ENCODE measurements around the gene FGA. TPM values are rescaled to one million over a fixed set of nuclear protein-coding genes. Genes with fewer than 3 reads are reported as not detected.

The FGA gene
- total and polyA plus RNA-seq, 7 donors: 0.38 TPM; not detected in 6

- Histone ChIP-seq H3K4me1 (no peaks in the 10 kb centered on the region), H3K27me3 (no peaks in the 10 kb centered on the region), H3K4me3 (no peak overlapping the region), H3K9me3 (no peaks in the 10 kb centered on the region), H3K36me3 (no peaks in the 10 kb centered on the region), H3K27ac (no peak overlapping the region)
- DNase-seq: no peak
- intact Hi-C loops (cut with DNase I): no loop called here
- TF ChIP-seq CTCF (IDR thresholded peaks at IDR 0.05): no peak
- no peak for TF ChIP-seq POLR2AphosphoS5 (IDR thresholded peaks at IDR 0.05)
- TF ChIP-seq POLR2A (IDR thresholded peaks at IDR 0.05): no peak
- TF ChIP-seq EP300 (IDR thresholded peaks at IDR 0.05): no peak
- 80 to 83% methylated on average over 3 of the region's 3 CpGs for WGBS, 2 donors
Measured at GRCh38 chr4:154574311-154574710, 16.2 kb downstream of the FGA start.

GRCh38 chr4:154573190-154573870, 17.2 kb downstream of the FGA start:
- Histone ChIP-seq H3K9me3 (no peaks in the 10 kb centered on the region), H3K4me3 (no peak overlapping the region)
- WGBS, 2 donors: 84 to 94% methylated on average over 5 of the region's 5 CpGs

GRCh38 chr4:154569584-154569983, 21.0 kb downstream of the FGA start:
- no peaks in the 10 kb centered on the region for H3K27me3 ChIP-seq
- DNase-seq: no peak
- intact Hi-C loops (cut with DNase I): no loop called here
- H3K4me3 ChIP-seq: no peak overlapping the region
- WGBS, 2 donors: 94 to 97% methylated on average over 5 of the region's 5 CpGs
- no peaks in the 10 kb centered on the region for H3K9me3 ChIP-seq
- H3K4me1 ChIP-seq: no peaks in the 10 kb centered on the region
- H3K27ac ChIP-seq: no peak overlapping the region
- TF ChIP-seq POLR2A (IDR thresholded peaks at IDR 0.05): no peak
- no peak for TF ChIP-seq CTCF (IDR thresholded peaks at IDR 0.05)
- no peak for TF ChIP-seq EP300 (IDR thresholded peaks at IDR 0.05)
- TF ChIP-seq POLR2AphosphoS5 (IDR thresholded peaks at IDR 0.05): no peak
- no peaks in the 10 kb centered on the region for H3K36me3 ChIP-seq

More at GRCh38 chr4:154573190-154573870, 17.2 kb downstream of the FGA start:
- no peaks in the 10 kb centered on the region for H3K36me3 ChIP-seq
- H3K27ac ChIP-seq: no peak overlapping the region
- no peaks in the 10 kb centered on the region for H3K4me1 ChIP-seq
- DNase-seq: no peak
- no peaks in the 10 kb centered on the region for H3K27me3 ChIP-seq
- intact Hi-C loops (cut with DNase I): no loop called here
- TF ChIP-seq POLR2AphosphoS5 (IDR thresholded peaks at IDR 0.05) (no peak), EP300 (IDR thresholded peaks at IDR 0.05) (no peak), CTCF (IDR thresholded peaks at IDR 0.05) (no peak), POLR2A (IDR thresholded peaks at IDR 0.05) (no peak)

- no peaks in the 10 kb centered on the region for H3K36me3 ChIP-seq
- 13 to 38% methylated on average over 3 of the region's 3 CpGs for WGBS, 2 donors
- no peak overlapping the region for H3K4me3 ChIP-seq
- TF ChIP-seq POLR2A (IDR thresholded peaks at IDR 0.05) (no peak), POLR2AphosphoS5 (IDR thresholded peaks at IDR 0.05) (no peak), EP300 (IDR thresholded peaks at IDR 0.05) (no peak), CTCF (IDR thresholded peaks at IDR 0.05) (no peak)
- H3K27ac ChIP-seq: no peak overlapping the region
- H3K9me3 ChIP-seq: no peaks in the 10 kb centered on the region
- H3K4me1 ChIP-seq: no peaks in the 10 kb centered on the region
- intact Hi-C loops (cut with DNase I): no loop called here
- no peaks in the 10 kb centered on the region for H3K27me3 ChIP-seq
- DNase-seq: no peak
Measured at GRCh38 chr4:154569028-154569427, 21.5 kb downstream of the FGA start.
